GM18870 (cell line): ENCODE data around the gene SYCE3.

Source experiments
- ATAC-seq: cut with Tn5 transposase; IDR thresholded peaks from one replicate; pipeline ENCODE4 v1.9.1; 2021; ENCODE audit warnings: moderate library complexity; ENCODE audit not compliant: unreplicated experiment

Gene SYCE3

DNA sequence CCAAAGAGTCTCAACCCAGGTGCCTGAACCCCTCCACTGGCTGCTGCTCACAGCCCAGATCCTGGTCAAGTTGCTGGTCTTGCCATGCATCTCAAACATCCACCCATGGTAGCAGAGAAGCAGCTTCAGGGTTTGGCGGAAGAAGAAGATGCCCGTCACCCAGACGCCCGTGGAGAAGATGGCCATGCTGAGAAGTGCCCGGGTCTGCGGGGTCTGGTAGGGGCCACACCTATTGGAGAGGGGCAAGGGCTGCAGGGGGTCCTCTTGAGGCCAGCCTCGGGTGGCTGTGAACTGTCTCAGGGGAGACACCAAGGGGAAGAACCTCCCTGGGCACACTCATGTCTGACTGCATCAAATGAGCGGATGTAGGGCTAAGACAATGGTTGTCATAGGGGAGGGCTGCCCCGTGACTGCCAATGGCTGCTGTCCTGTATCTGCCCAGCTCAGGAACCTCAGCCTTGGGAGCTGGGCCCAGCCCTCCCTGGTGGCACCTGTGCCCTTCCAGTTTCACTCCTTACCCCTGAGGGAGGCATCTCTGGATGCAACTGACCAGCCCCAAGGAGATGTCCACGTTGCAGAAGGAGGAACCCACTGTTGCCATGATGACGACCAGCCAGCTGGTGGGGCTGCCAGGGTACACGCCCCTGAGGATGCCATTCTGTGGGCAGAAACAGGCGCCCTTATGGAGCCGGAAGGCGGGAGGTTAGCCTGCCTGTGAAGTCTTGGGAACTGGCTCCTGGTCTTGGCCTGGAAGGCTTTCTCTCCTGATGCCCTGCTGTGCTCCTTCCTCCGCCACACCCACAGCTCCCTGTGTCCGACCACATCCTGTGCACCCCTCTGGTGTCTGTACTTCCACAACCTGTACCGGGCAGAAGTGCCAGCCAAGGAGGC is 14.3 kb upstream of the SYCE3 start:
- ATAC-seq, result no peak

DNA sequence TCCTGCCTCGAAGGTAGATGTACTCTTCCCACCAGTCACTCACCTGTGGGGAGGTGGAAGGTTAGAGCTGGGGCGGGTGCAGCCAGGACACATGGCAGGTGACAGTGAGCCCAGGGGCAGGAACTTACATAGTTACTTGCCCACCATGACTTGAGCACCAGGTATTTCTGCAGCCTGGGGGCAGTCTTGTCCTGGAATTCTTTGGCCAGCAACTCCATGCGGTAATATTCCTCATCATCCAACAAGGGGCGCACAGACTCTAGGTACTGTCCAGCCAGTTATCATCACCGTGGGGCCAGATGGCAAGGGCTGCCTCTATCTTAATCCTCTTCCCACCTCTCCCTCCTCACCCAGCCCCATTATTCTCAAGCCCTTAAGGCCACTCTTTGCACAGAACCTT is 13.4 kb upstream of the SYCE3 start:
- no peak for ATAC-seq

DNA sequence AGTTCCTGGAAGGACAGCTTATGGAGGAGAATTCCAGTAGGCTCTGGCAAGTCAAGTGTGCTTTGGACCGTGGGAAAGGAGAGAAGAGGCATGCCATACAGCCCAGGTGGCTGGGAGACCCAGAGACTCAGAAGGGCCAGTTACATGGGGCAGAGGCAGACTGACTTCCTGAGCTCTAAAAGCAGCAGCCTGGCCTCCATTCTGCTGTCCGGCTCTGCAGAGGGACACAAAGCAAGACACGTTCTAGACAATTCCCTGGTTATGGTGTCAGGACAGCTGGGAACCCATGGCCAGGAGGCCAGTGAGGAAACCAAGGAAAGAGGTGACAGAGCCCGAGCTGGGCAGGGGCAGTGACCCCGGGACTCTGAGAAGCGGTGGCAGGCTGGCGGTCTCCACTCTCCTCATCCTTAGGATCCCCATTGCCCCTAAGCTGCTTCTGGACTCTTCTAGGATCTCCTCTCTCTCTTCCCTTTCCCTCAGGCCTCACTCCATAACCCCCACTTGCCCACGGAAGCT is 12.8 kb upstream of the SYCE3 start:
- ATAC-seq, result no peak

DNA sequence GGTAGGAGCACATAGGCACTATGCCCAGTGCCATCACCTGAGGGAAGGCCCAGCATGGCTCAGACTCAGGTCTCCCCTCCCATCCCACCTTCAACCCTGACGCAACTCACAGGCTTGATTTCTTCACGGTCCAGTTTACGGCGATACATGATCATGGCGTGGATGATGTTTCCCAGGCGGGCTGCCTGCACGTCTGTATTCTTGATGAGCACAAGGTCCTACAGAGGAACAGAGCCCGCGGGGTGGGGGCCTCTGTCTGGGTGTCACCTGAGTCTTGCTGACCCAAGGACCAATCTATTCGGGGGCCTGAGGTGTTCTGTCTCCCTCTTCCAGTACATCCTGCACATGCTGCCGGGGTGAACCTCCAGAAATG is 11.7 kb upstream of the SYCE3 start:
- no peak for ATAC-seq

DNA sequence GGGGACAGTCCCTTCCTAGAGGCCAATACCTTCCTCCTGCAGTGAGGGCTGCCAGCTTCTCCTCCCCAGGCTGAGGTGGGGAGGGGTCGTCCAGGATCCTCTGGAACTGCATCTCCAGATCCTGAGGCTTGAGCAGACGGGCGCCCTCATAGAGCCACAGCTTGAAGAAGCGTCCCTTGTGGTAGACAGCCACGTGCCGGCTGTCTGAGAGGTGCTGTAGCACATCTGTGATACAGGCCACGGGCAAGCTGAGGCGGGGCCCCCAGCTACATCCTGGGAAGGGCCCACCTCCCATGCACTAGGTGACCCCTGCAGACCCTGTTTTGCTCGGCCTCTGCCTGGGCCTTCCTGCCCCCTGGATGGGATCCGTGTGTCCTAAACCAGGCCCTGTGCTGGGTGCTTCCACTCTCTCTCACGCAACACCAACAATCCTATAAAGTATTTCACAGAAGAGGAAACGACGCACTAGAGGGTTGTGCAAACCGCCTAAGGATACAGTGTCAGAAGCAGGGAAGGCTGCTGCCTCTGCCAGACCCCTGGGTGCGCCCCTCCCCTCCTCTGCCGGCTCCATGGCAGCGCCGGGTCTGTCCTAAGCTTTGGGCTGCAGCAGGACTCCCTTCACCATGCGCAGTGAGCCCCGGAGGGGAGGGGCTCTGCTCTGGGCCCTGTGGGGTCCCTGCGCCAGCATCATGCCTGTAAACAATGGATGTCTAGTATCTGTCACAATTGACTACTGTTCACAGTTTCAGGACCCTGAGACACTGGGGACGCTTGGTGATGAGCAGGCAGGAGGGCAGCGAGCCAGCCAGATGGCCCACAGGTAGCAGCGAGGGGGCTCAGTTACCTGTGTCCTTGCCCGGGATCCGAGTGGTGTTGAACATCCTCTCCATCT is 11.0 kb upstream of the SYCE3 start:
- ATAC-seq, result no peak

DNA sequence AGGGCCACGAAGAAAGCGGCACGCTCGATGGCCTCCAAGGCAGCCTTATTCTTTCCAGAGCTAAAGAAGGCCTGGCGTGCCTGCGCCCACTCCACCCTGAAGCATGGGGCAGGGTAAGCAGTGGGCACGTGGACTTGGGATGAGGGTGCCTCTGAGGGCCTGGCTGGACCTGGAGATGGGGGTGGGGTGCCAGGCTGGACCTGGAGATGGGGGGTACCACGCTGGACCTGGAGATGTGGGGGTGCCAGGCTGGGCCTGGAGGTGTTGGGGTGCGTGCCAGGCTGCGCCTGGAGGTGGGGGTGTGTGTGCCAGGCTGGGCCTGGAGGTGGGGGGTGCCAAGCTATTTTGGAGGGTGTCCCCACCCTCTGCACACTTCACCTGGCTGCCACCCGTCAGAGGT is 10.2 kb upstream of the SYCE3 start:
- ATAC-seq, result no peak

DNA sequence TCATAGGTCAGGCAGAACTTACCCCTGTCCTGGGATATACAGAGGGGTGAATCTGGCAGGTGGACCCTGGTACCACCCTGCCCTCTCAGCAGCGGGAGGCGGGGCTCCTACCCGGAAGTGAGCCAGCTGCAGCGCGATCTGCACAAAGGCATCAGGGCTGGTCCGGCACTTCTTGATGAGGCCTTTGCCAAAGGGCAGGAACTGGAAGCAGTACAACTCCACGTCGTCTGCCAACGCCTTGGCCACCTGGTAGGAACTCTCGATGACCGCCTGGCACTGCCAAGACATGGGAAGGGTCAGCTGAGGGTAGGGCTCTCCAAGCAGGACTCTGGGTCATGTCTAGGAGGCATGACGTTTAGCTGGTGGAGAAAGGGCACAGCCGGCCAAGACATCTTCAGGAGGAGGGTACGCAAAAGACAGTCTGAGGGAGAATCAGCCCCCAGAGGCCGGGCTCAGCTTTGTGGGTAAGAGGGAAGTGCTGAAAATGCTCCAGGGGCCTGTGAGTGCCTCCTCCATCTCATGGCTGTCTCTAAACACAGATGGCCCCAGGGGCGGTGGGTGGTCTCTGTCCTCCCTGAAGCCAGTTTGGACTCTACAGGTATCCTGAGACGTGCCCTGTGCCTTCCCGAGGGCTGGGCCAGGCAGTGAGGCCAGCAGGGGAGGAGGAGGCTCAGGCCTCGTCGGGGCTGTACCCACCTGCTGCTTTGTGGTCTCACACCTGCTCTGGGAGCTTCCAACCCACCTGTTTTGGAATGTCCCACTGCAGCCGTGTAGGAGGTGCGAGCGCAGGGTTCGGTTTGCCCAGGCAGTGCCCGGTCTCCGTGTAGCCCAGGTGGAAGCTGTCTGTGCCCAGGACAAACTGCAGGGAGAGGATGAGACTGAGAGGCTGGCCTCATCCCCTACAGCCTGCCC is 8.8 kb upstream of the SYCE3 start:
- ATAC-seq, result no peak

DNA sequence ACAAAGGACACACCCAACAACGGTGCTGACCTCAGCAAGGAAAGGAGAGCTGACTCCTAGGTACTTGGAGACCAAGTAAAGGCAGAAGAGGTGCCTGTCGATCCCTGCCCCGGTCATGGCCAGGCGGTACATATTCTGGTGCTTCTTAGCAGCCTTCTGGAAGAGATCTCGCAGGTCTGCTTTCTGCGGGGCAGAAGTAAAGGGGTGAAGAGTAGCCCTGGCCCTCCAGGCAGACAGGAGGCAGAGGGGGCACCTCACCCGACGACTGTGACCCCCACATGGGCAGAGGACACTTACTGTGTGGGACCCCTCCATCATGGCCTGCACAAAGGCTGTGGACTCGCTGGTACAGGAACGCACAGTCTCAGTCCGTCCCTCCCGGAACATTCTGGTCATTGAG is 8.1 kb upstream of the SYCE3 start:
- no peak for ATAC-seq

DNA sequence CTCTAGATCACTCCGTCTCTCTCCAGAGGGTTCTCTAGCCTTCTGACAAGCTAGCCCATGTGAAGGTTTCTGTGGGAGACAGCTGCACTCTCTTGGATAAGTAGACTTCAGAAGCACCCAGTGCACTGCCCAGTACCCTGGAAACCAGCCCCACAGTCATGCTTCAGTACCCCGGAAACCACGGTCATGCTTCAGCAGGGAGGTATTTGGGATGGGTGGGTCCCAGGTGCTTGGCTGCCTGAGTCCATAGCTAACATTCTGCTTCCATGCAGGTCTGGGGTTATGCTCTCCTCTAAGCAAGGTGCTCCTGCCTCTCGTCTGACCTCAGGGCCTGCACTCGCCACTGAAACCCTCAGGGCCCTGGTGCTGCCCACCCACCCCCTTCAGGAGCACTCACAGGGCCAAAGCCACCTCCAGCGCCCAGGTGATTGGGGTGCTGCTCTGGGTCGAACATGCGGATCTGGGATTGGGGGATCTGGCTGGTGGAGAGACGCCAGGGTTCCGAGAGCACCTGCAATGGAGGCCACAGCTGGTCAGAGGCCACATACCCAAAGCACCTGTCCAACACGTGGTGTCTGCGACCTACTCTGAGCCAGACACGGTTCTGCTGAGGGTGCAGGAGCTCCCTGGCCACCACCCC is 7.3 kb upstream of the SYCE3 start:
- ATAC-seq, result no peak

DNA sequence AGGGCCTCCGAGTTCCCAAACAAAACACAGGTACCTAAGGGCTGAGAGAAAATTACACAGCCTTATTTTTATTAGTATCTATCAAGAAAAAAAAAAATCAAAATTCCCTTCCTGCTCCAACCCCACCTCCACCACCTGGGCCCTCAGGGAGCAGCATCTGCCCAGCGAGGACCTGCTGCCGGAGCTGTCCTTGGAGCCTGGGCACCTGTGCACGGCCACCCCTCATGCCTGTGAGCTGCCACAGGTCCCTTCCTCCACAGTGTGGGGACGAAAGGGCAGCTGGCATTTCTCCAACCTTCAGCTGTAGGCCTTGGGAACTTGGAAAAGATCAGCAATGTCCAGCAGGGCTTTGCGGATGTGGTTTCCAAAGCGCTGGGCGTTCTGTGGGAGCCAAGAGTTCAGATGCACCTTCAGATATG is 6.3 kb upstream of the SYCE3 start:
- ATAC-seq, result no peak

DNA sequence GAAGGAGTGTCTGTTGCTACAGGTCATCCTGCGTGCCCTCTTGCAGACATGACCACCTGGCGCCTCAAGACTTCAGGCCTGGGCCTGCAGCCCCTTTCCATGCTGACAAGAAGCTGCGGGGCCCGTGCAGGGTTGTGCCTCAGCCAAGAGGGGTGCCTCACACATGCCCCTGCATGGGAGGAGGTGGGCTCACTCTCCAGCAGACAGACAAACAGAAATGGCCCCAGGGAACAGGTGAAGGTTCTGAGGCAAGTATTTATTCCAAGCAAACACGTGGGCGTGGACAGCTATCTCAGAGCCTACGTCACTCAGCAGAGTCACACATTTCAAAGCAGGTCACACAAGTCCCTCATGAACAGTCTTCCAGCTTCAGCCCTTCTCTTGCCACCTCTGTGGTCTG is 5.9 kb upstream of the SYCE3 start:
- no peak for ATAC-seq

DNA sequence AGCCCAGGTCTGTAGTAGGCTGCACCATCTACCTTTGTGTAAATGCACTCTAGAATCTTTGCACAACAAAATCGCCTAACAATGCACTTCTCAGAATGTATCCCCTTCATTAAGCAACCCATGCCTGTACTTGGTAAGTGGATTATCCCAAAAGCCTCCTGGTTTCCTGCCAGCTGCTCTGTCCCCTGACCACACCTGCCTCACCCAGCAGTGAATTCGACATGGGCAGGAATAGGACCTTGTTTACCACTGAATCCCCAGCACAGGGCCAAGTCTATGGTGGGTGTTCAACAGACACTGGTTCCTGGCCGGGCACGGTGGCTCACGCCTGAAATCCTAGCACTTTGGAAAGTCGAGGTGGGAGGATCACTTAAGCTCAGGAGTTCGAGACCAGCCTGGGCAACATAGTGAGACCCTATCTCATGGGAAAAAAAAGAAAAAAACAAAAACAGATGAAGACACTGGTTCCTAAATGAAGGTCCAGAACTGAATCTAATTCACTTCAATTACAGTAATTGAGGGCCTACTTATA is 5.1 kb upstream of the SYCE3 start:
- ATAC-seq, result no peak

DNA sequence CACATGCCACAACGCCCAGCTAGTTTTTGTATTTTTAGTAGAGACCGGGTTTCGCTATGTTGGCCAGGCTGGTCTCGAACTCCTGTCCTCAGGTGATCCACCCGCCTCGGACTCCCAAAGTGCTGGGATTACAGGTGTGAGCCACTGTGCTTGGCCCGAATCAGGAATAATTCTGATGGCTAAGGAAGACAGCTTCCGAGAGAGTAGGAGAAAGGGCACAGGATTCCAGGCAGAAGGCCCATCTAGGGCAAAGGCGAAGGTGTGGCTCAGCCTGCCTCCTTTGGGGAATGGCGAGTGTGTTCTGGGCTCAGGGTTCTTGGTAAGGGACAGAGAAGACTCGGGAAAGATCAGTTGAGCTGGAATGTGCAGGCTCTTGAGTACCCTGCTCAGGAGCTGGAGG is 1.6 kb upstream of the SYCE3 start:
- ATAC-seq, result no peak

DNA sequence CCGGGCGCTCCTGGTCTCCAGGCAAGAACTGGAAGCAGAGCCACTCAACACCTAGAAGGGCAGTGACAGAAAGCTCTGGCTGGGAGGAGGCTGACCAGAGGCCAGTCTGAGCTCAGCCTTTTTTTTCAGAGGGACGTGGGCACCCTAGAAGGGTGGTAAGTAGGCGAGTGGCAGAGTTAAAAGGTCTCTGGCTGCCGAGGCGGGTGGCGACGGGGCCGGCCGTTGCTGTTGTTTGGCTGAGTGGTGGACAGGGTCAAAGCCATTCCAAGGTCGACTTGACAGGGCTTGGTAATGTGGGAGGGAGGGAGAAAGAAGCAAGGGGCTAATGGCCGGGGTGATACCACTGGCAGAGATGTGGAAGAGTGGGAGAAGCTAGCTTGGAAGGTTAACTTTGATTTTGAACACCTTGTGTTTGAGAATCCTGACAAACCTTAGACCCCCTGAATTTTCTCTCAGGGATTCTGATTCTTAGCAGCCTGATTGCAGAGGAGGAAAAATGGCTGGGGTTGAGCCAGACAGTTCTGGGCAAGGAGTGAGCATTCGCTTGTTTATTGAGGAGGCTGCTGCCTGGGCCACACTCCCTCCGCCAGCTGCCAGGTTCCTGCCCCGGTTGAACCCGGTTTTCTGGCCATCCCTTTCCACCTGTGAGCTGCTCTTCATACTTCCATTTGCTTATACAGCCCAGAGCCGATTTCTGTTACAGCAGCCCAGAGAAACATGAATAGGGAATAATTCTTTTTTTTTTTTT is 868 bp upstream of the SYCE3 start:
- ATAC-seq, result no peak

DNA sequence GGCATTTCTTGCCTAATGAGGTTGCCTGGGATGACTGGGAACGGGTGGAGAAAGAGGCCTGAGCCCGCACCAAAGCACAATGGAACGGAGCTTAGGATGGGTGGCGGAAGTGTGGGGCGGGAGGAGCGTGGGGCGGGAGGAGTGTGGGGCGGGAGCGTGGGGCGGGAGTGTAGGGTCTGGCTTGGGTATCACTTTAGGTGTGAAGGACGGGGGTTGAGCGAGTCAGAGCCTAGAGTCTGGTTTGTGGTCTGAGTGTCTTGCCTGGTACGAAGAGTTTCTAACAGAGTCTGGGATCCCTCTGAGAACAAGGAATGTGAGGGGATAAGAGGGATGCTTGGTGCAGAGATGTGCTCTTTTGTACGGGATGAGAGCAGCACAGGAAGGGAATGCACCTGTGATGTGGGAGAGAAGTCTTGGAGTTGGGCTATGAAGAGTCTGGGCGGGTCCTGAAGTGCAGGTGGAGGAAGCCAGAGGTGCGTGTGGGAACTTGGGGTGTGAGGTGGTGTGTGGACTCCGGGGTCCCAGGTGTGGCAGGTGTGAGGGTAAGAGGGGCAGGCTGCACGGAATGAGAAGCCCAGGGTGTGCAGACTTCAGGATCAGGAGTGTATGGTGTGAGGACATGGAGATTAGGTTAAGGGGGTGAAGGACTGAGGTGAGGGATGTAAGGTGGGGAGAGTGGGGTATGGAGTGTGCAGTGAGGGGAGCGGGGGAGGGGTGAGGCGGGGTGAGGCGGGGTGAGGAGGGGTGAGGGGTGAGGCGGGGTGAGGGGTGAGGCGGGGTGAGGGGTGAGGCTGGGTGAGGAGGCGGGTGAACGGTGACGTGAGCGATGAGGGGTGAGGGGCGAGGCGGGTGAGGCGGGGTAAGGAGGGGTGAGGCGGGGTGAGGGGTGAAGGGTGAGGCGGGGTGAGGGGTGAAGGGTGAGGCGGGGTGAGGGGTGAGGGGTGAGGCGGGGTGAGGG is 1.0 kb downstream of the SYCE3 start:
- ATAC-seq, result no peak

DNA sequence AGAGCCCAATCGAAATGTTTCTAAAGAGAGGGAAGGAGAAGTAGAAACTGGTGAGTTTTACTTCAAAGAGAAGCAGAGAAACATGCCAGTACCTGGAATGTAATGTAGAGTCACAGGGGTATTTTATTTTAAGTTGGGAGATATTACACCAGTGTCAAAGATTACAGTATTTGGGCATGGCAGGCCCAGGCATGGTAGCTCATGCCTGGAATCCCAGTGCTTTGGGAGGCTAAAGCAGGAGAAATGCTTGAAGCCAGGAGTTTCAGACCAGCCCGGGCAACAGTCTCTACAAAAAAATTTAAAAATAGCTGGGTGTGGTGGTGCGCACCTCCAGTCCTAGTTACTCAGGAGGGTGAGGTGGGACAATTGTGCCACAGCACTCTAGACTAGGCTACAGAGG is 2.7 kb downstream of the SYCE3 start:
- no peak for ATAC-seq

DNA sequence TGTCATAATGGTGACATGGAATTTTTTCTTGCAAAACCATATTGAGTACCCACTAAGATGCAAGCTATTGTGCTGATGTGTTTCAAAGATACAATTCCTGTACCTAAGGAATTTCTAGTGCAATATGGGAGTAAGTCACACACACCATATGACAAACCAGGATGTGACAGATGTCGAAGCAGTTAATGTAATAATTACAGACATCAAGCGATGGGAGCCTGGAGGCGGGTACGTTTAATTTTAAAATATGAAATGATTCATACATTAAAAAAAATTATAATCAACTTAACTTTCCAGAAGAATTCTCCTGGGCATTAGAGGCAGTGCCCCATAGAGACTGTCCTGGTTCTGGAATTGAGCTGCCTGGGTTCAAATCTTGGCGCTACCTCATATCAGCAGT is 6.0 kb downstream of the SYCE3 start:
- no peak for ATAC-seq

DNA sequence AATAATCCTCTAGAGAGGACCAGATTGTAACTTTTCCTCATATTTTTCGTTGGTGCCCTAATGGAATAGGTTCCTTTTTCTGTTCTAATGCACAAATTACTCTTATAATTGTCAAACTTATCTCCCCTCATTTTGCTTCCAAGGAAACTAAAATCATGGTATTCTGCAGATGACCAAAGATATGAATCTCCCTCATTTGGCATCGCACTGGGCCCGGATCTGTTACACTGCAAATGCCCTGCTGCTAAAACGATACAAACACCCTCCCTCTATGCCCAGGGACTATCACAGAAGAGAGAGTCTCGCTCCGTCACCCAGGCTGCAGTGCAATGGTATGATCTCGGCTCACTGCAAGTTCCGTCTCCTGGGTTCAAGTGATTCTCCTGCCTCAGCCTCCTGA is 9.4 kb downstream of the SYCE3 start:
- no peak for ATAC-seq
